ENCODE results near the gene TRAF2.

The TRAF2 gene

DNA sequence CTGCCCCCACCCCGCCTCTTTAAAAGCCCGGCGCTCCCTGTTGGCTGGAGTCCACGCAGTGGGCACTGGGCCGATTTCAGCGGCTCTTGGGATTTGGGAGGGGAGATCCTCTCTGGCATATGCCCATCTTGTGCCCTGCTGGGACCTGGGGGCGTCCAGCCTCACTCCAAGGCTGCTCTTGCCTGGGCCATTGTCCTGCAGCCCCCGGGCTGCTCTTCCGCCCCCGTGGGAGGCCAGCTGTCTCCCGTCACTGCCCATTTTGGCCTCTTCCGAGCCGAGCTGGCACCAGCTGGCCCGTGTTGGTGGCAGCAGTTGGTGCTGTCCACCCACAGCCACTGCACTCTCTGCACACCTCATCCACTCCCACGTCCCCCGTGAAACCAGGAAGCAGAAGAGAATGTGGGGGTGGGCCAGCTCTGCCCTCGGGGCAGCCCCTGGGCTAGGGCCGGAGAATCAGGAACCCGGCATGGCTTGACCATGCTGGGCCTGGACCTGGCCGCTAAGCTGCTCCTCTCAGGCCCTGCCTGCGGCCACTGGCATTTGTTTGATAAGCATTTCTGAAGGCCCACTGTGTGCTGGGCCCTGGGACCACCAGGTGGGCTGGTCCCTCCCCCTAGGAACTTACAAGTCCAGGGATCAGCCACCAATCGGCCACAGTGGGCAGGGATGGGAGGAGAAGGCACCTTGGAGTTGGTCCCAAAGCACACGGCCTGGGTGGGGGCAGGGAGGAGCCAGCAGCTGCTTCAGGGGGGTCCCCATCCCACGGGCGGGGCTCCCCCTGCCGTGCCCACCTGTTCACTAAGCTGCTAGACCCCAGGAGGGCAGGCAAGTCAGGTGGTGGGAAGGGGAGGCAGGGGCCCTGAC is 60.9 kb downstream of the TRAF2 start:
- H3K79me2 ChIP-seq (ENCODE audit: insufficient read depth, low read length): no peaks in the 10 kb centered on the region
- H3K4me3 ChIP-seq (ENCODE audit: low read depth, low read length, poor library complexity, severe bottlenecking): no peak overlapping the region
- H3K9me3 ChIP-seq (ENCODE audit: low read length): no peaks in the 10 kb centered on the region
- H3K4me2 ChIP-seq (ENCODE audit: low read length): no peak overlapping the region
- no peak overlapping the region for H3K9ac ChIP-seq (ENCODE audit: low read length)
- H3F3A ChIP-seq (ENCODE audit: insufficient read depth, low read length): no peaks in the 10 kb centered on the region
- no peaks in the 10 kb centered on the region; the same call in 1 of the 2 replicates for H3K27me3 ChIP-seq (ENCODE audit: insufficient read depth, low read length)
- TF ChIP-seq, protein P1, sequence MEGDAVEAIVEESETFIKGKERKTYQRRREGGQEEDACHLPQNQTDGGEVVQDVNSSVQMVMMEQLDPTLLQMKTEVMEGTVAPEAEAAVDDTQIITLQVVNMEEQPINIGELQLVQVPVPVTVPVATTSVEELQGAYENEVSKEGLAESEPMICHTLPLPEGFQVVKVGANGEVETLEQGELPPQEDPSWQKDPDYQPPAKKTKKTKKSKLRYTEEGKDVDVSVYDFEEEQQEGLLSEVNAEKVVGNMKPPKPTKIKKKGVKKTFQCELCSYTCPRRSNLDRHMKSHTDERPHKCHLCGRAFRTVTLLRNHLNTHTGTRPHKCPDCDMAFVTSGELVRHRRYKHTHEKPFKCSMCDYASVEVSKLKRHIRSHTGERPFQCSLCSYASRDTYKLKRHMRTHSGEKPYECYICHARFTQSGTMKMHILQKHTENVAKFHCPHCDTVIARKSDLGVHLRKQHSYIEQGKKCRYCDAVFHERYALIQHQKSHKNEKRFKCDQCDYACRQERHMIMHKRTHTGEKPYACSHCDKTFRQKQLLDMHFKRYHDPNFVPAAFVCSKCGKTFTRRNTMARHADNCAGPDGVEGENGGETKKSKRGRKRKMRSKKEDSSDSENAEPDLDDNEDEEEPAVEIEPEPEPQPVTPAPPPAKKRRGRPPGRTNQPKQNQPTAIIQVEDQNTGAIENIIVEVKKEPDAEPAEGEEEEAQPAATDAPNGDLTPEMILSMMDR (IDR thresholded peaks at IDR 0.05; ENCODE audit: low read length): no peak
- TF ChIP-seq EZH2 (IDR thresholded peaks at IDR 0.05; ENCODE audit: borderline replicate concordance, low read length): no peak
- peaks cover 8% of the 10 kb centered on the region for H3K36me3 ChIP-seq (ENCODE audit: insufficient read depth, low read length)
- no peaks in the 10 kb centered on the region for H4K20me1 ChIP-seq (ENCODE audit: insufficient read depth, low read length)
- H3K9me2 ChIP-seq (ENCODE audit: low read depth, low read length): no peaks in the 10 kb centered on the region
- no peak overlapping the region for H2AFZ ChIP-seq (ENCODE audit: low read length)
- no peak overlapping the region for H3K27ac ChIP-seq (ENCODE audit: low read depth, low read length, poor library complexity, severe bottlenecking)
- H3K4me1 ChIP-seq (ENCODE audit: insufficient read depth, low read length, severe bottlenecking): peaks cover 26% of the 10 kb centered on the region

DNA sequence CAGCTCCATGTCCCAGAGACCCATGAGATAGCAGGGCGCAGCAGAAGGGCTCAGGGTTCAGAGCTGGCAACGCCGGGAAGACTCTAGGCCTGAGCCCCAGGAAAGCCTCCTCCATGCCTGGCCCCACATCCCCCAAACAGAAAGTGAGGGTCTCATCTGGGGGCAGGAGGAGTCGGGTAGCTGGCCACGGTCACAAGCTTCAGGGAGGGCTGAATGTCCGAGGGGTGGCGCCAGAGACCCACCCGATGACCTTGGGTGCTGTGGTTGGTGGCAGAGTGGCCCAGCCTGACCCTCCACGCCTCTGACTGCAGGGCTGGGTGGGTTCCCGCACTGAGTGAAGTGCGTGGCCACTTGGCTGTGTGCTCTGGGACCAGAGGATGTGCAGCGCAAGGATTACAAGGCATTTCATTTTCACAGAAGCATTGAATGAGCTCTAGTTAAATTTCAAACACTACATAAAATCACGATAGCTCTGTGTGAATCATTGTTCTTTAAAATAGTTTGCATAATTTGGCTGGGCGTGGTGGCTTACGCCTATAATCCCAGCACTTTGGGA is 61.7 kb downstream of the TRAF2 start:
- no peaks in the 10 kb centered on the region for H3F3A ChIP-seq (ENCODE audit: insufficient read depth, low read length)
- H3K79me2 ChIP-seq (ENCODE audit: insufficient read depth, low read length): no peaks in the 10 kb centered on the region
- H3K9me3 ChIP-seq (ENCODE audit: low read length): no peaks in the 10 kb centered on the region
- no peak overlapping the region for H3K9ac ChIP-seq (ENCODE audit: low read length)
- TF ChIP-seq, protein P1 (IDR thresholded peaks at IDR 0.05; ENCODE audit: low read length): peak; percentile 57
- no peak for TF ChIP-seq EZH2 (IDR thresholded peaks at IDR 0.05; ENCODE audit: borderline replicate concordance, low read length)
- H3K36me3 ChIP-seq (ENCODE audit: insufficient read depth, low read length): no peaks in the 10 kb centered on the region
- H3K27ac ChIP-seq (ENCODE audit: low read depth, low read length, poor library complexity, severe bottlenecking): no peak overlapping the region
- H4K20me1 ChIP-seq (ENCODE audit: insufficient read depth, low read length): no peaks in the 10 kb centered on the region
- peaks cover 25% of the 10 kb centered on the region for H3K4me1 ChIP-seq (ENCODE audit: insufficient read depth, low read length, severe bottlenecking)
- no peaks in the 10 kb centered on the region for H3K9me2 ChIP-seq (ENCODE audit: low read depth, low read length)
- peaks cover 2% of the 10 kb centered on the region; the same call in 1 of the 2 replicates for H3K27me3 ChIP-seq (ENCODE audit: insufficient read depth, low read length)
- no peak overlapping the region for H3K4me2 ChIP-seq (ENCODE audit: low read length)
- no peak overlapping the region for H3K4me3 ChIP-seq (ENCODE audit: low read depth, low read length, poor library complexity, severe bottlenecking)
- H2AFZ ChIP-seq (ENCODE audit: low read length): no peak overlapping the region

DNA sequence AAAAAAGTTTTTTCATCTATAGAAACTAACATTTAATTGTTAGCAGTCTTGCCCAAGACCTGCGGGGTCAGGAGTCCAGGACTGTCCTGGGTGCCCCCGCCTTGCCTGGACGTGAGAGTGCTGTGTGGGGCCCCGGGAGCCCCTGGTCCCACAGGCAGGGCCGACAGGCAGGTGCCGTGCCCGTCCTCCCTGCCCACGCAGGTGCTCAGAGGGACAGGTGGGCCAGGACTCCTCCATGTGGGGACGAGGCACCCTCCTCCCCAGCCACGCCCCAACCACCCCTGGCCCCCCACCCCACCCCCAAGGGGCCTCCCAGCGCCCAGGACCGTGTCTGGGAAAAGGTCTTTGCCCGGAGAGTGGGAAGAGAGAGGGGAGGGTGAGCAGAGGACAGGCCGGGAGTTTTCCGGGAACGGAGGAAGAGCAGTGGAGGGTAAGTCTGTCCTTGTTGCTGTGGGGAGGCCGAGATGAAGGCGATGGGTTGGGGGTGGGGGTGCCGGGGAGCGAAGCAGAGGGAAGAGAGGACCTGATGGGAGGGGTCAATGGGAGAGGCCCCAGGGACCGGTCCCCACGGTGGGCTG is 63.0 kb downstream of the TRAF2 start:
- Histone ChIP-seq H3K27me3 (ENCODE audit: insufficient read depth, low read length) (peaks cover 8% of the 10 kb centered on the region; the same call in 1 of the 2 replicates), H2AFZ (ENCODE audit: low read length) (no peak overlapping the region), H3K9ac (ENCODE audit: low read length) (peak overlapping the region; percentile 76), H3K4me1 (ENCODE audit: insufficient read depth, low read length, severe bottlenecking) (peaks cover 16% of the 10 kb centered on the region), H4K20me1 (ENCODE audit: insufficient read depth, low read length) (no peaks in the 10 kb centered on the region), H3K9me3 (ENCODE audit: low read length) (no peaks in the 10 kb centered on the region), H3K36me3 (ENCODE audit: insufficient read depth, low read length) (no peaks in the 10 kb centered on the region), H3F3A (ENCODE audit: insufficient read depth, low read length) (no peaks in the 10 kb centered on the region), H3K79me2 (ENCODE audit: insufficient read depth, low read length) (no peaks in the 10 kb centered on the region), H3K9me2 (ENCODE audit: low read depth, low read length) (no peaks in the 10 kb centered on the region), H3K4me2 (ENCODE audit: low read length) (peak overlapping the region; percentile 80), H3K27ac (ENCODE audit: low read depth, low read length, poor library complexity, severe bottlenecking) (no peak overlapping the region), H3K4me3 (ENCODE audit: low read depth, low read length, poor library complexity, severe bottlenecking) (peak overlapping the region; percentile 57)
- TF ChIP-seq EZH2 (IDR thresholded peaks at IDR 0.05; ENCODE audit: borderline replicate concordance, low read length): no peak
- TF ChIP-seq, protein P1 (IDR thresholded peaks at IDR 0.05; ENCODE audit: low read length): no peak
